MCF 10A (cell line): ENCODE results near the gene SEC14L2. TPM values are rescaled to one million over a fixed set of nuclear protein-coding genes. Genes with fewer than 3 reads are reported as not detected.

Source experiments
- BruUV-seq: library from RNA; stranded (reverse); fragments of 400-500 nt; replicated peaks from 2 replicates; lab custom pipeline; 2021; lab: Mats Ljungman, UMichigan
- CTCF ChIA-PET: fragments of 300-600 bp; sonication (Branson Sonifier 250); formaldehyde crosslinking; extraction: SDS; loops from one replicate; lab custom pipeline; 2021; ENCODE audit warnings: antibody characterized with exemption, inconsistent platforms; lab: Yijun Ruan, JAX
- POLR2A ChIA-PET: fragments of 300-600, 350-650 bp; sonication (Branson Sonifier 250); formaldehyde crosslinking; extraction: SDS; loops from one replicate; lab custom pipeline; 2020; ENCODE audit warnings: antibody characterized with exemption, inconsistent platforms; lab: Yijun Ruan, JAX
- DNase-seq: peaks from one replicate; pipeline ENCODE4 v3.0.0-alpha.2; 2018; ENCODE audit not compliant: unreplicated experiment
- H3K27ac Mint-ChIP-seq: one replicate; pipeline ENCODE4 v1.8.0; 2022; ENCODE audit warnings: mild to moderate bottlenecking, low read depth, mixed read lengths; ENCODE audit not compliant: unreplicated experiment
- H3K27me3 Mint-ChIP-seq: one replicate; pipeline ENCODE4 v1.8.0; 2022; ENCODE audit warnings: mixed read lengths; ENCODE audit not compliant: insufficient read depth, unreplicated experiment
- H3K36me3 Mint-ChIP-seq: one replicate; pipeline ENCODE4 v1.8.0; 2022; ENCODE audit warnings: mild to moderate bottlenecking, moderate library complexity, mixed read lengths; ENCODE audit not compliant: insufficient read depth, unreplicated experiment
- H3K4me1 Mint-ChIP-seq: one replicate; pipeline ENCODE4 v1.8.0; 2022; ENCODE audit warnings: mixed read lengths; ENCODE audit not compliant: insufficient read depth, unreplicated experiment
- H3K4me3 Mint-ChIP-seq: one replicate; pipeline ENCODE4 v1.8.0; 2022; ENCODE audit warnings: mild to moderate bottlenecking, moderate library complexity, mixed read lengths; ENCODE audit not compliant: unreplicated experiment
- H3K9me3 Mint-ChIP-seq: one replicate; pipeline ENCODE4 v1.8.0; 2022; ENCODE audit warnings: mixed read lengths; ENCODE audit not compliant: unreplicated experiment
- CTCF ChIP-seq: fragments of 200-600 bp; IDR thresholded peaks from one replicate; pipeline ENCODE4 v1.8.0; 2022; ENCODE audit warnings: antibody characterized with exemption, mild to moderate bottlenecking; ENCODE audit not compliant: unreplicated experiment
- intact Hi-C: fragments of 100-400 bp; cut with micrococcal nuclease; formaldehyde crosslinking; loops from 2 replicates; pipeline ENCODE4 v1.14.1; 2022
- total RNA-seq: library from RNA; stranded (reverse); gene quantifications from 2 replicates; pipeline ENCODE4 v1.2.3, GENCODE V29; 2022

Gene SEC14L2
- total RNA-seq, 1 experiment from 2014 or later, result 29.1 TPM

GRCh38 chr22:30397656-30398635, 1.1 kb downstream of the SEC14L2 start:
- ChIA-PET POLR2A (interaction anchor here (0.6 to 16.9 kb wide), 18 partner anchors 8 to 637 kb away, joined by 3 to 532 read pairs (median 4); partner anchors contain the start of genes CASTOR1, CCDC157, MTFP1 and PES1), CTCF (interaction anchor here (0.6 to 3.0 kb wide), 16 partner anchors 9 to 339 kb away, joined by 3 to 26 read pairs (median 4); partner anchors contain the start of gene MTFP1)
- peak; percentile 27 for DNase-seq
- Mint-ChIP-seq H3K4me1 (peaks cover 29% of the 10 kb centered on the region), H3K27me3 (no peaks in the 10 kb centered on the region), H3K4me3 (peak overlapping the region; percentile 85), H3K36me3 (peaks cover 24% of the 10 kb centered on the region), H3K9me3 (no peaks in the 10 kb centered on the region), H3K27ac (peak overlapping the region; percentile 70)
- intact Hi-C loops, result loop anchor here (1.0 kb wide), 1 partner anchor 28 kb away; no protein-coding TSS in a partner anchor
- BruUV-seq, result no TSS peak
- no peak for TF ChIP-seq CTCF

DNA sequence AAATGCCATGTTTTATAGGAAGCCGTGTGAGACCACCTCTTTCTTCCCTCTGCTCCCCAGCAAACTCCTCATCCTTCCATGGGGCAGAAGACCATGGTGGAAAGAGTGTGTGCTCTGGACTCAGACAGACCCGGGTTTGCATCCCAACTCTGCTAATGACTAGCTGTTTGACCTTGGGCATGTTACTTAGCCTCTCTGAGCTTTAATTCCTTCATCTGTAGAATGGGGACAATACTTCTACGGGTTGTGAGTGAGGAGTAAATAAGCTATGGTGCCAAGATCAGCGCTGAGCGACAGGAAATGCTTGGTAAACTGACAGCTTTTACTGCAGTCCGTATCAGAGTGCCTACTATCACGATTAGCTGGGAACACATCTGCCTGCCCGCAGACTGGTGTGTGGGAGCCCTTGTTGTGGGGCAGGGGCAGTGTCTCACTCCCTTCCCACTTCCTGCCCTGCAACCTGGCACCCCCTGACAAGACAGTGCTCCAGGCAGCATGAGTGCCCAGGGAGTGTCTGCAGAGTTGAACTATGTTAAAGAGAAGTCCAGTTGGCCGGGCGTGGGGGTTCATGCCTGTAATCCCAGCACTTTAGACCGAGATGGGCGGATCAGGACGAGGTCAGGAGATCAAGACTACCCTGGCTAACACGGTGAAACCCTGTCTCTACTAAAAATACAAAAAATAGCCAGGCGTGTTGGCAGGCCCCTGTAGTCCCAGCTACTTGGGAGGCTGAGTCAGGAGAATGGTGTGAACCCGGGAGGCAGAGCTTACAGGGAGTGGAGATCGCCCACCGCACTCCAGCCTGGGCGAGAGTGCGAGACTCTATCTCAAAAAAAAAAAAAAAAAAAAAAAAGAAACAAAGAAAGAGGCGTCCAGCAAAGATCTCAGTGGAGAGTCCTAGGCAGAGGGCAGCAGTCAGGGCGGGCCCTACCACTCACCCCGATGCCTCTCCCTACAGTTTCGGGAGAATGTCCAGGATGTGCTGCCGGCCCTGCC, 2.2 kb downstream of the SEC14L2 start:
- Mint-ChIP-seq H3K27ac (peak overlapping the region; percentile 92), H3K27me3 (no peaks in the 10 kb centered on the region), H3K9me3 (no peaks in the 10 kb centered on the region), H3K36me3 (peaks cover 34% of the 10 kb centered on the region), H3K4me1 (peaks cover 30% of the 10 kb centered on the region), H3K4me3 (peak overlapping the region; percentile 85)
- ChIA-PET CTCF (interaction anchor here (0.9 to 3.0 kb wide), 11 partner anchors 10 to 111 kb away, joined by 3 to 26 read pairs (median 4); partner anchors contain the start of gene MTFP1), POLR2A (interaction anchor here (0.6 to 16.9 kb wide), 6 partner anchors 10 to 278 kb away, joined by 3 to 532 read pairs (median 10); partner anchors contain the start of gene MTFP1)
- no peak for TF ChIP-seq CTCF
- intact Hi-C loops, result no loop called here
- no TSS peak for BruUV-seq
- peak; percentile 37 for DNase-seq

GRCh38 chr22:30399718-30400117, 2.9 kb downstream of the SEC14L2 start:
- intact Hi-C loops, result no loop called here
- TF ChIP-seq CTCF, result no peak
- ChIA-PET CTCF (interaction anchor here (0.6 to 0.9 kb wide), 2 partner anchors 10 to 25 kb away, joined by 3 read pairs; no protein-coding TSS in a partner anchor), POLR2A (interaction anchor here (0.6 to 16.9 kb wide), 5 partner anchors 9 to 399 kb away, joined by 3 to 532 read pairs (median 8); partner anchors contain the start of gene MTFP1)
- H3K36me3 Mint-ChIP-seq, result peaks cover 41% of the 10 kb centered on the region
- peak overlapping the region; percentile 92 for H3K27ac Mint-ChIP-seq
- DNase-seq, result no peak
- peaks cover 35% of the 10 kb centered on the region for H3K4me1 Mint-ChIP-seq
- peak overlapping the region; percentile 85 for H3K4me3 Mint-ChIP-seq
- BruUV-seq, result no TSS peak
- H3K9me3 Mint-ChIP-seq, result no peaks in the 10 kb centered on the region
- H3K27me3 Mint-ChIP-seq, result no peaks in the 10 kb centered on the region
